Small intestine (tissue), 7 donors: ENCODE data around the gene SLX9. TPM values are rescaled to one million over a fixed set of nuclear protein-coding genes. Genes with fewer than 3 reads are reported as not detected.

Experiments used
- DNase-seq, 2 donors: peaks; one replicate each; pipeline versions ENCODE4 v3.0.0 to v3.0.0-alpha.2; 2013
- FAIRE-seq: peaks from 2 replicates; lab custom pipeline; 2012; peaks lifted over from hg19 to GRCh38; lab: Jason Lieb, UNC
- H3K27ac ChIP-seq, 3 donors: one replicate each; pipeline ENCODE4 v1.5.1; 2013; ENCODE audit warnings: low read length in 2 of 3, mild to moderate bottlenecking in 2 of 3, control low read depth in 1 of 3, inconsistent platforms in 1 of 3, low read depth in 1 of 3, moderate library complexity in 1 of 3
- H3K27me3 ChIP-seq, 3 donors: one replicate each; pipeline ENCODE4 v1.6.1; 2013; ENCODE audit warnings: low read length in 3 of 3, inconsistent platforms in 1 of 3; ENCODE audit not compliant: control insufficient read depth in 3 of 3, insufficient read depth in 3 of 3
- H3K36me3 ChIP-seq, 3 donors: one replicate each; pipeline ENCODE4 v1.6.1; 2013; ENCODE audit warnings: low read length in 3 of 3, inconsistent platforms in 1 of 3, low read depth in 1 of 3, mild to moderate bottlenecking in 1 of 3, moderate library complexity in 1 of 3; ENCODE audit not compliant: control insufficient read depth in 3 of 3, insufficient read depth in 2 of 3
- H3K4me1 ChIP-seq, 3 donors: one replicate each; pipeline ENCODE4 v1.6.1; 2013; ENCODE audit warnings: low read length in 2 of 3, inconsistent platforms in 1 of 3, low read depth in 1 of 3, mild to moderate bottlenecking in 1 of 3, moderate library complexity in 1 of 3; ENCODE audit not compliant: control insufficient read depth in 3 of 3, insufficient read depth in 2 of 3
- H3K4me3 ChIP-seq, 3 donors: one replicate each; pipeline ENCODE4 v1.5.1; 2013; ENCODE audit warnings: low read length in 3 of 3, control low read depth in 1 of 3, inconsistent platforms in 1 of 3, low read depth in 1 of 3, mild to moderate bottlenecking in 1 of 3, moderate library complexity in 1 of 3
- H3K9me3 ChIP-seq, 2 donors: one replicate each; pipeline ENCODE4 v1.6.1; 2013; ENCODE audit warnings: low read depth in 1 of 2, low read length in 1 of 2; ENCODE audit not compliant: control insufficient read depth in 2 of 2, insufficient read depth in 1 of 2
- WGBS, 3 donors: extraction: QIAGEN DNeasy Blood & Tissue Kit; methylation state at CpG; one replicate each; pipeline ENCODE4 v1.1.7; 2013; 5-methylcytosine and 5-hydroxymethylcytosine counted together
- polyA plus RNA-seq, 4 donors: library from polyadenylated mRNA; stranded (reverse) in 3 of 4; unstranded in 1 of 4; fragments of 200-250 nt in 3 of 4; fragments of 120-200 nt in 1 of 4; gene quantifications; one replicate each; pipeline versions ENCODE4 v1.2.1 to v1.2.3, GENCODE V29; 2013
- donor health status: healthy with polysubstance abuse.
- donor health status: control.
- donor health status: control.
- donor health status: Bipolar disorder and iron deficiency.
- donor health status: healthy.

Gene SLX9
- polyA plus RNA-seq, 4 donors = 10.7 to 31.5 (median 24.7) TPM

GRCh38 chr21:44993321-44994046 is 53.7 kb downstream of the SLX9 start:
- no peaks in the 10 kb centered on the region for H3K9me3 ChIP-seq
- FAIRE-seq (no peak), DNase-seq (no peak)
- no peaks in the 10 kb centered on the region for H3K36me3 ChIP-seq
- no peak overlapping the region for H3K4me3 ChIP-seq
- peaks cover 0 to 2% (median 0%) of the 10 kb centered on the region in 3 donors for H3K27me3 ChIP-seq
- peaks cover 0 to 4% (median 0%) of the 10 kb centered on the region in 3 donors for H3K4me1 ChIP-seq
- no peak overlapping the region for H3K27ac ChIP-seq
- 60 to 85% (median 67%) methylated on average over 13 to 20 of the region's 20 CpGs for WGBS, 3 donors

- Histone ChIP-seq H3K4me3 (no peak overlapping the region), H3K4me1 (peaks cover 0 to 4% (median 0%) of the 10 kb centered on the region in 3 donors), H3K9me3 (no peaks in the 10 kb centered on the region), H3K36me3 (no peaks in the 10 kb centered on the region), H3K27me3 (no peaks in the 10 kb centered on the region), H3K27ac (no peak overlapping the region)
- FAIRE-seq (no peak), DNase-seq (no peak)
- WGBS, 3 donors = 62 to 67% (median 64%) methylated on average over 24 of the region's 24 CpGs
Measured at GRCh38 chr21:44994047-44994694, 54.3 kb downstream of the SLX9 start.

GRCh38 chr21:44994695-44995342 is 55.0 kb downstream of the SLX9 start:
- 62 to 70% (median 63%) methylated on average over 15 of the region's 15 CpGs for WGBS, 3 donors
- H3K4me1 ChIP-seq = peaks cover 0 to 4% (median 0%) of the 10 kb centered on the region in 3 donors
- FAIRE-seq = no peak

GRCh38 chr21:44995343-44995941 is 55.6 kb downstream of the SLX9 start:
- H3K27me3 ChIP-seq = no peaks in the 10 kb centered on the region
- no peak overlapping the region for H3K27ac ChIP-seq
- H3K4me3 ChIP-seq = no peak overlapping the region
- DNase-seq = no peak
- WGBS, 3 donors = 81 to 85% (median 82%) methylated on average over 23 of the region's 23 CpGs
- no peaks in the 10 kb centered on the region for H3K9me3 ChIP-seq
- no peaks in the 10 kb centered on the region for H3K36me3 ChIP-seq
- peaks cover 0 to 4% (median 0%) of the 10 kb centered on the region in 3 donors for H3K4me1 ChIP-seq
- no peak for FAIRE-seq

More at GRCh38 chr21:44994695-44995342, 55.0 kb downstream of the SLX9 start:
- H3K36me3 ChIP-seq = no peaks in the 10 kb centered on the region
- H3K27ac ChIP-seq = no peak overlapping the region
- no peak for DNase-seq
- no peaks in the 10 kb centered on the region for H3K9me3 ChIP-seq
- H3K4me3 ChIP-seq = no peak overlapping the region
- H3K27me3 ChIP-seq = no peaks in the 10 kb centered on the region

- Histone ChIP-seq H3K27ac (no peak overlapping the region), H3K36me3 (no peaks in the 10 kb centered on the region), H3K4me3 (no peak overlapping the region), H3K27me3 (no peaks in the 10 kb centered on the region), H3K4me1 (peaks cover 0 to 4% (median 0%) of the 10 kb centered on the region in 3 donors), H3K9me3 (no peaks in the 10 kb centered on the region)
- DNase-seq = no peak
- no peak for FAIRE-seq
- 64 to 93% (median 76%) methylated on average over 9 to 10 of the region's 10 CpGs for WGBS, 3 donors
Measured at GRCh38 chr21:44996096-44996495, 56.3 kb downstream of the SLX9 start.

- WGBS, 3 donors = 35 to 67% (median 42%) methylated on average over 6 of the region's 6 CpGs
- H3K36me3 ChIP-seq = no peaks in the 10 kb centered on the region
- H3K9me3 ChIP-seq = no peaks in the 10 kb centered on the region
- H3K4me1 ChIP-seq = peaks cover 0 to 4% (median 0%) of the 10 kb centered on the region in 3 donors
- no peaks in the 10 kb centered on the region for H3K27me3 ChIP-seq
- FAIRE-seq = no peak
- H3K4me3 ChIP-seq = no peak overlapping the region
- no peak for DNase-seq
- H3K27ac ChIP-seq = no peak overlapping the region
Measured at GRCh38 chr21:44996501-44996921, 56.7 kb downstream of the SLX9 start.

GRCh38 chr21:44996983-44997936 is 57.4 kb downstream of the SLX9 start:
- DNase-seq (no peak), FAIRE-seq (no peak)
- Histone ChIP-seq H3K27me3 (no peaks in the 10 kb centered on the region), H3K9me3 (no peaks in the 10 kb centered on the region), H3K27ac (no peak overlapping the region), H3K4me3 (no peak overlapping the region), H3K4me1 (peaks cover 0 to 4% (median 0%) of the 10 kb centered on the region in 3 donors), H3K36me3 (no peaks in the 10 kb centered on the region)
- 38 to 67% (median 40%) methylated on average over 30 to 36 of the region's 36 CpGs for WGBS, 3 donors
